ENCODE measurements around the gene LDLRAD3. TPM values are rescaled to one million over a fixed set of nuclear protein-coding genes. Genes with fewer than 3 reads are reported as not detected.

Gene LDLRAD3
- total RNA-seq, 1 donor from 2014 or later = 14.9 TPM

- no peaks in the 10 kb centered on the region for H3K9me3 ChIP-seq (ENCODE audit: insufficient read depth, low read depth, low read length)
- no peak overlapping the region for H3K4me2 ChIP-seq (ENCODE audit: low read length)
- no peak overlapping the region for H3K9ac ChIP-seq (ENCODE audit: low read length)
- Mint-ChIP-seq H3K4me3 (ENCODE audit: unreplicated experiment) (no peak overlapping the region), H3K36me3 (ENCODE audit: low read depth, unreplicated experiment) (no peaks in the 10 kb centered on the region), H3K27ac (ENCODE audit: unreplicated experiment) (no peak overlapping the region), H3K27me3 (ENCODE audit: low read depth, unreplicated experiment) (peaks cover 2% of the 10 kb centered on the region), H3K4me1 (ENCODE audit: low read depth, unreplicated experiment) (peaks cover 4% of the 10 kb centered on the region), H3K9me3 (ENCODE audit: unreplicated experiment) (no peaks in the 10 kb centered on the region)
- DNase-seq (ENCODE audit: low read depth) (no peak), FAIRE-seq (no peak)
- H3K36me3 ChIP-seq (ENCODE audit: insufficient read depth, low read length) = no peaks in the 10 kb centered on the region
- no peak overlapping the region for H3K27ac ChIP-seq (ENCODE audit: low read depth, low read length)
- H3K4me3 ChIP-seq (ENCODE audit: insufficient read depth, low read depth, low read length) = no peak overlapping the region
- no peaks in the 10 kb centered on the region for H3K4me1 ChIP-seq (ENCODE audit: insufficient read depth, low read length)
- no peaks in the 10 kb centered on the region for H4K20me1 ChIP-seq (ENCODE audit: insufficient read depth, low read length)
- TF ChIP-seq EZH2 (IDR thresholded peaks at IDR 0.05; ENCODE audit: insufficient read depth, low read length) (no peak), CTCF (IDR thresholded peaks at IDR 0.05; ENCODE audit: insufficient read depth, low read depth, low read length) (no peak)
- H3K79me2 ChIP-seq (ENCODE audit: insufficient read depth, low read length) = no peaks in the 10 kb centered on the region
- no peak overlapping the region for H2AFZ ChIP-seq (ENCODE audit: low read depth, low read length)
- peaks cover 10% of the 10 kb centered on the region for H3K27me3 ChIP-seq (ENCODE audit: insufficient read depth, low read length)
Measured at GRCh38 chr11:35912883-35913624, 30.8 kb upstream of the LDLRAD3 start.

- Histone ChIP-seq H3K36me3 (ENCODE audit: insufficient read depth, low read length) (no peaks in the 10 kb centered on the region), H3K4me2 (ENCODE audit: low read length) (no peak overlapping the region), H3K27ac (ENCODE audit: low read depth, low read length) (no peak overlapping the region), H3K4me1 (ENCODE audit: insufficient read depth, low read length) (no peaks in the 10 kb centered on the region), H3K79me2 (ENCODE audit: insufficient read depth, low read length) (no peaks in the 10 kb centered on the region), H3K27me3 (ENCODE audit: insufficient read depth, low read length) (peaks cover 13% of the 10 kb centered on the region), H3K9me3 (ENCODE audit: insufficient read depth, low read depth, low read length) (no peaks in the 10 kb centered on the region), H2AFZ (ENCODE audit: low read depth, low read length) (no peak overlapping the region), H4K20me1 (ENCODE audit: insufficient read depth, low read length) (no peaks in the 10 kb centered on the region), H3K4me3 (ENCODE audit: insufficient read depth, low read depth, low read length) (no peak overlapping the region), H3K9ac (ENCODE audit: low read length) (no peak overlapping the region)
- Mint-ChIP-seq H3K27me3 (ENCODE audit: low read depth, unreplicated experiment) (peaks cover 2% of the 10 kb centered on the region), H3K4me3 (ENCODE audit: unreplicated experiment) (no peak overlapping the region), H3K4me1 (ENCODE audit: low read depth, unreplicated experiment) (peaks cover 5% of the 10 kb centered on the region), H3K9me3 (ENCODE audit: unreplicated experiment) (no peaks in the 10 kb centered on the region), H3K36me3 (ENCODE audit: low read depth, unreplicated experiment) (no peaks in the 10 kb centered on the region), H3K27ac (ENCODE audit: unreplicated experiment) (no peak overlapping the region)
- no peak for TF ChIP-seq CTCF (IDR thresholded peaks at IDR 0.05; ENCODE audit: insufficient read depth, low read depth, low read length)
- TF ChIP-seq EZH2 (IDR thresholded peaks at IDR 0.05; ENCODE audit: insufficient read depth, low read length) = no peak
- no peak for DNase-seq (ENCODE audit: low read depth)
- FAIRE-seq = no peak
Measured at GRCh38 chr11:35914816-35915215, 29.0 kb upstream of the LDLRAD3 start.

GRCh38 chr11:35916270-35916669 is 27.6 kb upstream of the LDLRAD3 start:
- Mint-ChIP-seq H3K4me3 (ENCODE audit: unreplicated experiment) (no peak overlapping the region), H3K27me3 (ENCODE audit: low read depth, unreplicated experiment) (peaks cover 2% of the 10 kb centered on the region), H3K36me3 (ENCODE audit: low read depth, unreplicated experiment) (no peaks in the 10 kb centered on the region), H3K4me1 (ENCODE audit: low read depth, unreplicated experiment) (peaks cover 5% of the 10 kb centered on the region), H3K27ac (ENCODE audit: unreplicated experiment) (no peak overlapping the region), H3K9me3 (ENCODE audit: unreplicated experiment) (no peaks in the 10 kb centered on the region)
- no peak for DNase-seq (ENCODE audit: low read depth)
- no peaks in the 10 kb centered on the region for H4K20me1 ChIP-seq (ENCODE audit: insufficient read depth, low read length)
- no peak overlapping the region for H3K4me2 ChIP-seq (ENCODE audit: low read length)
- H2AFZ ChIP-seq (ENCODE audit: low read depth, low read length) = no peak overlapping the region
- no peak overlapping the region for H3K27ac ChIP-seq (ENCODE audit: low read depth, low read length)
- H3K4me3 ChIP-seq (ENCODE audit: insufficient read depth, low read depth, low read length) = no peak overlapping the region
- no peaks in the 10 kb centered on the region for H3K4me1 ChIP-seq (ENCODE audit: insufficient read depth, low read length)
- no peak for FAIRE-seq
- H3K79me2 ChIP-seq (ENCODE audit: insufficient read depth, low read length) = no peaks in the 10 kb centered on the region
- H3K27me3 ChIP-seq (ENCODE audit: insufficient read depth, low read length) = peaks cover 17% of the 10 kb centered on the region
- H3K9ac ChIP-seq (ENCODE audit: low read length) = no peak overlapping the region
- TF ChIP-seq CTCF (IDR thresholded peaks at IDR 0.05; ENCODE audit: insufficient read depth, low read depth, low read length) = no peak
- no peak for TF ChIP-seq EZH2 (IDR thresholded peaks at IDR 0.05; ENCODE audit: insufficient read depth, low read length)
- no peaks in the 10 kb centered on the region for H3K36me3 ChIP-seq (ENCODE audit: insufficient read depth, low read length)
- H3K9me3 ChIP-seq (ENCODE audit: insufficient read depth, low read depth, low read length) = no peaks in the 10 kb centered on the region
